Measurements from ENCODE around the gene CCDC92.
"Not testable (repeated sequence)": the region's sequence is repeated elsewhere in the genome, so short reads cannot be mapped to it uniquely, and the experiment has no call there.

CCDC92 gene

DNA sequence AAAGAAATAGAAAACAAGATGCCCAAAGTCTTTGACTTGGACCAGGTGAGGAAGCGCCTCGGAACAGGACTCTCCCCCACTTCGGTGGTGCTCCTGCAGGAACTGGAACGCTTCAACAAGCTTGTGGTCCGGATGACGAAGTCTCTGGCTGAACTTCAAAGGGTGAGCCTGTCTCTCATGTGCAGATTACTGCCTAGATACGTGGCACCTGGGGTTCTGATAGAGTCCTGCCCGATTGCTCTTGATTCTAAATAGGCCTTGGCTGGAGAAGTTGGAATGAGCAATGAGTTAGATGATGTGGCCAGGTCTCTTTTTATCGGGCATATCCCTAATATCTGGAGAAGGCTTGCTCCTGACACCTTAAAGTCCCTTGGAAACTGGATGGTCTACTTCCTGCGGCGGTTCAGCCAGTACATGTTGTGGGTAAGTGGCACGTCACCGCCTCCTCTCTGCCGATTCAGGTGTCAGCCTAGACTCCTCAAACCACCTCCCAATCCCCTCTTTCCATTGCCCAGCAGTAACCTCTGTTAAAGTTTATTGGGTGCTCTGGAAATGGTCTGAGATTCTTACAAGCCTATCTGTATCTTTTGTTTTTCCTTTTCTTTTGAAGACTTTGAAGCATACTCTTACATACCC lies 40.8 kb downstream of the CCDC92 start:
- Mint-ChIP-seq H3K36me3 (ENCODE audit: low read depth) (no peaks in the 10 kb centered on the region), H3K9me3 (no peaks in the 10 kb centered on the region), H3K27ac (no peak overlapping the region), H3K4me1 (ENCODE audit: low read depth) (peaks cover 22% of the 10 kb centered on the region), H3K27me3 (no peaks in the 10 kb centered on the region), H3K4me3 (no peak overlapping the region)

DNA sequence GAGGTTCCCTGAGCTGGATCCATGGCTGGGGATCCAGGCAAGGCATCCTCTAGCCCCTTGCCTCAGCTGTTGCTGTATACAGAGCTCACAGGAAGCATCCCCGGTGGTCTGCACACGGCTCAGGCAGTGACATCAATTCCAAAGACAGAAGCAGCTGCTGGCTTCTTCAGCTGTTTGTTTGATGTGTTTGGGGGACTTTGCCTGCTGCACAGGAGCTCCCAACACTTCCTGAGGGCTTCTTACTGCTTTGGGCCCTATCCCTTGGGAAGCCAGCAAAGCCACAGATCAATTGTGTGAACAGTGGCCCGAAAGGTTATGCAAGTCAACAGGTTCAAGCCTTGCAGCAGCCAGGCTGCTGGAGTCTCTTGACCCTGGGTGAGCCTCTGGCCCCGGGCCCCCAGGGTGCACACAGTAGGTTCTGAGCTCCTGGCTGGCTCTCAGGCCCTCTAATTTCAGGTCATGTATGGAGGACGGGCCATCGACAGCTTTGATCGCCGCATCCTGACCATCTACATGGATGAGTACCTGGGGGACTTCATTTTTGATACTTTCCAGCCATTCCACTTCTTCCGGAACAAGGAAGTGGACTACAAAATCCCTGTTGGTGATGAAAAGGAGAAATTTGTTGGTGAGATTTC lies 42.6 kb downstream of the CCDC92 start:
- Mint-ChIP-seq H3K27me3 (no peaks in the 10 kb centered on the region), H3K4me3 (no peak overlapping the region), H3K4me1 (ENCODE audit: low read depth) (peaks cover 19% of the 10 kb centered on the region), H3K27ac (peak overlapping the region; percentile 26), H3K9me3 (no peaks in the 10 kb centered on the region), H3K36me3 (ENCODE audit: low read depth) (no peaks in the 10 kb centered on the region)

DNA sequence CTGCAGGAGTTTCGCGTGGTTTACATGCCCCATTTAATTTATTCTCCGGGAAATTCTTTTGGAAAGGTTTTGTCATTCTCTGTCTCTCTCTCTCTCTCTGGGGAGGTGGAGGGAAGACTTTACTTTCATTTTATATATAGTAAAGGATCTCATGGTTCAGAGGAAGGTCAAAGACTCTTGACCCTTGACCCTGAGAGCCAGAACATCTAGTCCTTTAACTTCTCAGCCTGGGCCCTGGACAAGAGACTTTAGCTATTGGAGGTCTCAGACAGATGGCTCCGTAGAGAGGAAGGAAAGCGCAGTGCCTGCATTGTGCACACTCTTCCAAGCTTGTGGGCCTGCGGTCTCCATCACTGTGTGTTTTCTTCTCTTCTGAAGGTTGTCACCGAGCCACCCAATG lies 43.7 kb downstream of the CCDC92 start:
- Mint-ChIP-seq H3K4me1 (ENCODE audit: low read depth) (peaks cover 19% of the 10 kb centered on the region), H3K36me3 (ENCODE audit: low read depth) (no peaks in the 10 kb centered on the region), H3K4me3 (no peak overlapping the region), H3K9me3 (no peaks in the 10 kb centered on the region), H3K27ac (no peak overlapping the region), H3K27me3 (no peaks in the 10 kb centered on the region)

DNA sequence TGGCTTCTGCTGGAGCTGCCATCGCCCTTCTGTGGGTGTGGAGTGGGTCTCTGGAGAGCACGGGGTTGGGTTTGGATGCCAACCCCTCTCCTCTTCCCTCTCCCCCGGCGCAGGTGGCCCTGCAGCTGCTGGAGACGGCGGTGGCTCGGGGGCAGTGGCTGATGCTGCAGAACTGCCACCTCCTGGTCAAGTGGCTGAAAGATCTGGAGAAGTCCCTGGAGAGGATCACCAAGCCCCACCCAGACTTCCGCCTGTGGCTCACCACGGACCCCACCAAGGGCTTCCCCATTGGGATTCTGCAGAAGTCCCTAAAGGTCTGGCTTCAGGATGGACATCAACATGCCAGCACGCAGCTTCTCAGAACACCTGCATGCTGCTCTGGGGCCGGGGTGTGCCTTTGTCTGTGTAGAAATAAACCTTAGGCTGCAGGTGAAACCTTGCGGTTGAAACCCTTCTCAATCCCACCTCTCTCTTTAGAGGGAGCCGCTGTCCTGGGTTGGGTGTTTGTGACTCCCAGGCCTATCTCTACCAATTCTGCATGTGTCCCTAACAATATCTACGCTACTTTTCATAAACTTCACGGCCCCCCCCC lies 44.3 kb downstream of the CCDC92 start:
- Mint-ChIP-seq H3K4me1 (ENCODE audit: low read depth) (peaks cover 15% of the 10 kb centered on the region), H3K9me3 (no peaks in the 10 kb centered on the region), H3K4me3 (no peak overlapping the region), H3K27me3 (no peaks in the 10 kb centered on the region), H3K27ac (no peak overlapping the region), H3K36me3 (ENCODE audit: low read depth) (no peaks in the 10 kb centered on the region)

DNA sequence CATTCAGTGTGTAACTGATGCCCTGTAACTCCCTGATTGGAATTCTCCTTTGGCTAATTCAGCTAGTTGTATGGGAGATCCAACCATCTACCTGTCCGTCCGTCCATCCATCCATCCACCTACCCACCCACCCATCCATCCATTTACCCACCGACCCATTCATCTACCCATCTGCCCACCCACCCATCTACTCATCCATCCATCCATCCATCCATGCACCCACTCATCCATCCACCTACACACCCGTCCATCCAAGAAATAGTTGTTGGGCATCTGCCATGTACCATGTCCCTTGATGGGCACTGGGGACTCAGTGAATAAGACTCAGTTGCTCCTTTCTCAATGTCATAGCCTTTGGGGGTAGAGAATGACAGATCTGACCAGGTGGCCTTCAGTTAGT lies 48.1 kb downstream of the CCDC92 start:
- H3K4me1 Mint-ChIP-seq (ENCODE audit: low read depth) = no peaks in the 10 kb centered on the region
- H3K4me3 Mint-ChIP-seq = no peak overlapping the region
- H3K9me3 Mint-ChIP-seq = no peaks in the 10 kb centered on the region
- no peaks in the 10 kb centered on the region for H3K27me3 Mint-ChIP-seq
- no peak overlapping the region for H3K27ac Mint-ChIP-seq
- H3K36me3 Mint-ChIP-seq (ENCODE audit: low read depth) = no peaks in the 10 kb centered on the region

DNA sequence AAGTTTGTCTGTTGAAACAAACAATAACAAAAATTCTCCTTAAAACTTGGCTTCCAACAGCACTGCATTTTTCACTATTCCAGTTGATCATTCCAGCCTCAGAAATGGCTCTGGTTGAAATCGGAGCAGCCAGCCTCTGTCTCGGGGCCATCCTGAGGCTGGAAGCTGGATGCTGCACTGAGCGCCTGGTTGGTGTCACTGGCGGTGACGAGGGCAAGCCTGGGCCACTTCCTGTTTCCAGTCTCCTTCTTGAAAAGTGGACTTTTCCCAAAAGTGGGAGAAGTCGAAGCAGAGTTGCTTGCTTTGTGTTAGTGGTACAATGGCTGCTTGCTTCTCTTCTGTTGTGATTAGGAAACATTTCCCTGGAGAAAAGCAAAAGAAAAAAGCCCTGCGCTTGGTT lies 48.7 kb downstream of the CCDC92 start:
- H3K36me3 Mint-ChIP-seq (ENCODE audit: low read depth) = no peaks in the 10 kb centered on the region

DNA sequence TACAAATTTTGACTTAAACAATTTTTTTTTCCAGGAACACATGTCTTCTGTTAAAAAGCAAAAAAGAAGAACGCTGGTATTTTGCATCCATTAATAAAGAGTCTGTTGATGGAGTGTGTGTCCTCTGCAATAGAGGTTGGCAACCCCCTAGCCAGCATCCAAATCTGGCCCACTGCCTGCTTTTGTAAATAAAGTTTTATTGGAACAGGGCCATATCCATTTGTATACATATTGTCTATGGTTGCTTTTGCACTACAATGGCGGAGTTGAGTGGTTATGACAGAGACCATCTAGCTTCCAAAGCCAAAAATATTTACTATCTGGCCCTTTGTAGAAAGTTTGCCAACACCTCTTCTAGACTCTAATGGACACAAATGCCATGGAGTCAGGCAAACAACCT lies 49.6 kb downstream of the CCDC92 start:
- Mint-ChIP-seq H3K9me3 (no peaks in the 10 kb centered on the region), H3K36me3 (ENCODE audit: low read depth) (no peaks in the 10 kb centered on the region), H3K27ac (no peak overlapping the region), H3K27me3 (no peaks in the 10 kb centered on the region), H3K4me1 (ENCODE audit: low read depth) (no peaks in the 10 kb centered on the region), H3K4me3 (no peak overlapping the region)

More for the DNA sequence above, 48.7 kb downstream of the CCDC92 start:
- Mint-ChIP-seq H3K27ac (no peak overlapping the region), H3K27me3 (no peaks in the 10 kb centered on the region), H3K9me3 (no peaks in the 10 kb centered on the region), H3K4me1 (ENCODE audit: low read depth) (no peaks in the 10 kb centered on the region), H3K4me3 (no peak overlapping the region)

DNA sequence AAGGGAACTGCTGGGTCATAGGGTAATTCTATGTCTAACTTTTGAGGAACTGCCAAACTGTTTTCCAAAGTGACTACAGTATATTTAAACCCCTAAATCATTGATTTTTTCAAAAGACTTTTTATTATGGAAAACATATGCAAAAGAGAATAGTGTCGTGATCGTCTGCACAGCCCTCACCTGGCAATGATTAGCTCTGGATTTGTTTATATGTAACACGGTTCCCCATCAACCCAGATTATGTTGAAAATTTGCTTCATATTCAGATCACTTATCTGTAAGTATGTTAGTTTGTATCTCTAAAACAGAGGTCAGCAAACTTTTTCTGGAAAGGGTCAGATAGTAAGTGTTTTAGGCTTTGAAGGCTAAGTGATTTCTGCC lies 52.7 kb downstream of the CCDC92 start:
- H3K27me3 Mint-ChIP-seq = no peaks in the 10 kb centered on the region
- no peaks in the 10 kb centered on the region for H3K9me3 Mint-ChIP-seq
- no peak overlapping the region for H3K27ac Mint-ChIP-seq
- no peaks in the 10 kb centered on the region for H3K36me3 Mint-ChIP-seq (ENCODE audit: low read depth)
- H3K4me3 Mint-ChIP-seq = no peak overlapping the region
- H3K4me1 Mint-ChIP-seq (ENCODE audit: low read depth) = peaks cover 12% of the 10 kb centered on the region

DNA sequence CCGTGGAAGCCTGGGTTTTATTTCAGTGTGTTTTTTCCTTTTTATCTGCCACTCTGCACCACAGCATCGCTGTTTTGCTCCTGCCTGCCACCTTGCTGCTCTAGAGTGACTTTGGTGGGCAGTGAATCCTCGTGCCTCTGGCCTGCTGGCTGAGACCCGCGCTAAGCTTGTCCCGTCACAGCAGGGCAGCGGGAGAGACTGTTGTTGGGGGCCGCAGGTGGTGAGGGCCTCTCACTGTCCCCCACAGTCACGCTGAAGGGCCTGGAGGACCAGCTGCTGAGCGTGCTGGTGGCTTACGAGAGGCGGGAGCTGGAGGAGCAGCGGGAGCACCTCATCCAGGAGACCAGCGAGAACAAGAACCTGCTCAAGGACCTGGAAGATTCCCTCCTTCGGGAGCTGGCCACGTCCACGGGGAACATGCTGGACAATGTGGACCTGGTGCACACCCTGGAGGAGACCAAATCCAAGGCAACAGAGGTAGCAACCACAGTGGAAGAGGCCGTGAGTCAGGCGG lies 55.2 kb downstream of the CCDC92 start:
- Mint-ChIP-seq H3K4me1 (ENCODE audit: low read depth) (peaks cover 12% of the 10 kb centered on the region), H3K27ac (no peak overlapping the region), H3K9me3 (no peaks in the 10 kb centered on the region), H3K4me3 (no peak overlapping the region), H3K27me3 (no peaks in the 10 kb centered on the region), H3K36me3 (ENCODE audit: low read depth) (no peaks in the 10 kb centered on the region)

DNA sequence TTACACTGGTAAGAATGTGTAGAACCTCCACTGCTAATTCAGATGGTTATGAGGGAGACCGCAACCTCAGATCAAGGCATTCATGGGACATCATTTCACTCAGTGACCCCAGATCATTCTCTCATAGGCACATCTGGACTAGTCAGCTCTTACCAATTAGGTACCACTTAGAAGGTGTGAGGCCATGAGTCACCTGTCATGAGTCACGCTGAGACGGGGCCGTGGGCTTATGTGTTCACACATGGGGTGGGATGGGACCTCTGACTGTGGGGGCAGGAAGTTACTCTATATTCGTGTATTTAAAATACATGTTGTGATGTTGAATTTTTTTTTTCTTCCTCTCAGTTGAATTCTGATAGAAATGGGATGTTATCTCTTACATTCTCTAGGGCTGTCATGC lies 55.9 kb downstream of the CCDC92 start:
- no peak overlapping the region for H3K27ac Mint-ChIP-seq
- no peak overlapping the region for H3K4me3 Mint-ChIP-seq
- H3K27me3 Mint-ChIP-seq = no peaks in the 10 kb centered on the region

DNA sequence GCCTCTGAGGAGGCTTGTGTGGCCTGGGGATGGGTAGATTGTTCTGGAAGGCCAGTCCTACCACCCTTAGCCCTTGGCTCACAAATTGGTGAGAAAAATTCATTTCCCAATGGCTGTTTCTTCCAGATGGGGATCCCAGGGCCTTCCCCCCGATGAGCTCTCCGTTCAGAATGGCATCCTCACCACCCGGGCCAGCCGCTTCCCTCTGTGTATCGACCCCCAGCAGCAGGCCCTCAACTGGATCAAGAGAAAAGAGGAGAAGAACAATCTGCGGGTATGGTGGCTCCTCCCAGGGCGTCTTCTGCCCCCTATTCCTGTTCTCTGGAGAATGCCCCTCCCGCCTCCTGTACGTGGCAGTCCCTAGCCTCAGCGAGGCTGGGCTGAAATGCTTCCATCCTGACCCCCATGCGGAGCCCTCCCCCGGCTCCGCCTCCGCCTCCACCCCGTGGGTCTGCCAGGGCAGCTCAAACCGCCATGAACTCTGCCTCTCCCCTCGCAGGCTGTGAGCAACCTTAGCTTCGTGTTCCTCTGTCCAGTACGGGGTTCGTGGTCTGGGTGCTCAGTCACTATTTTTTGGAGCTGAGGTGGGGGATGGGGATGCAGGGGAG lies 57.8 kb downstream of the CCDC92 start:
- Mint-ChIP-seq H3K27ac (no peak overlapping the region), H3K4me1 (ENCODE audit: low read depth) (peaks cover 18% of the 10 kb centered on the region), H3K36me3 (ENCODE audit: low read depth) (no peaks in the 10 kb centered on the region), H3K4me3 (no peak overlapping the region), H3K27me3 (no peaks in the 10 kb centered on the region), H3K9me3 (no peaks in the 10 kb centered on the region)

More for the DNA sequence above, 55.9 kb downstream of the CCDC92 start:
- Mint-ChIP-seq H3K36me3 (ENCODE audit: low read depth) (no peaks in the 10 kb centered on the region), H3K4me1 (ENCODE audit: low read depth) (peaks cover 12% of the 10 kb centered on the region), H3K9me3 (no peaks in the 10 kb centered on the region)

DNA sequence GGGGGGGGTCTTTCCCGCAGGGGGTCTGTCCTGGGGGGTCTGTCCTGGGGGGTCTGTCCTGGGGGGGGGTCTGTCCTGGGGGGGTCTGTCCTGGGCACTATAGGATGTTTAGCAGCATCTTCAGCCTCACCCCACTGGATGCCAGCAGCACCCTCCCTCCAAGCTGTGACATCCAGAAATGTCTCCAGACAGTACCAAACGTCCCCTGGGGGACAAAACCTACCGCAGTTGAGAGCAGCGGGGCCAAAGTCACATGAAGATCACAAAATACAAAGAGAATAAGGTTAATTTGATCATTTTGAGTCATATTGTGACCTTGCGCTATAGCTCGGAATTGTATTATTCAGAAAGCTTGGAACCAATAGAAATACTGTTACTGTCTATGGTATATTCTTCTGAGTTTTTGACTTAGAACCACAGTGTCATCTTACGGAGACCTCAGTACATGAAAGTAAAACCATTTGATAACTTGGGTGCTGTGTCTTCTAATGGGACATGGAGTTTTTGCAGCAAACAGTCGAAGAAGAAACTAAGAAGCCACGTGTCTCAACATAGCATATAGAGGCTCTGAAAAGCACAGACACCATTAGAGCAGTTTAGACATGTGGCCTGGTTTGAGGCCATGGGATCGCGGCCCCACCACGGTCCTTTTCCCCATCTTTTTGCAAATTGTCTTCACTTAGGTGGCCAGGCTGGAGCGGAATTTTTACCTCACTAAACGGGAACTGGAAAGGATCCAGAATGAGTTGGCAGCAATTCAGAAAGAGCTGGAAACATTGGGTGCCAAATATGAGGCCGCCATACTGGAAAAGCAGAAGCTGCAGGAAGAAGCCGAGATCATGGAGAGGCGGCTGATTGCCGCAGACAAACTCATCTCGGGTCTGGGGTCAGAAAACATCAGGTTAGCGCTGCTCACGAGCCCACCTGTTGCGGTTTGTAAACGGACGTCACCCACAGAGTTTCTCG lies 59.9 kb downstream of the CCDC92 start:
- no peaks in the 10 kb centered on the region for H3K27me3 Mint-ChIP-seq

DNA sequence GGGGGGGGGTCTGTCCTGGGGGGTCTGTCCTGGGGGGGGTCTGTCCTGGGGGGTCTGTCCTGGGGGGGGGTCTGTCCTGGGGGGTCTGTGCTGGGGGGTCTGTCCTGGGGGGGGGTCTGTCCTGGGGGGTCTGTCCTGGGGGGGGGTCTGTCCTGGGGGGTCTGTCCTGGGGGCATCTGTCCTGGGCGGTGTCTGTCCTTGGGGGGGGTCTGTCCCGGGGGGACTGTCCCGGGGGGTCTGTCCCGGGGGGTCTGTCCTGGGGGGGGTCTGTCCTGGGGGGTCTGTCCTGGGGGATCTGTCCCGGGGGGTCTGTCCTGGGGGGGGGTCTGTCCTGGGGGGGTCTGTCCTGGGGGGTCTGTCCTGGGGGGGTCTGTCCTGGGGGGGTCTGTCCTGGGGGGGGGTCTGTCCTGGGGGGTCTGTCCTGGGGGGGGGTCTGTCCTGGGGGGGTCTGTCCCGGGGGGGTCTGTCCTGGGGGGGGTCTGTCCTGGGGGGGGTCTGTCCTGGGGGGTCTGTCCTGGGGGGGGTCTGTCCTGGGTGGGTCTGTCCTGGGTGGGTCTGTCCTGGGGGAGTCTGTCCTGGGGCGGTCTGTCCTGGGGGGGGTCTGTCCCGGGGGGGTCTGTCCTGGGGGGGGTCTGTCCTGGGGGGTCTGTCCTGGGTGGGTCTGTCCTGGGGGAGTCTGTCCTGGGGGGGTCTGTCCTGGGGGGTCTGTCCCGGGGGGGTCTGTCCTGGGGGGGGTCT lies 60.8 kb downstream of the CCDC92 start:
- H3K27ac Mint-ChIP-seq; H3K27me3 Mint-ChIP-seq; H3K9me3 Mint-ChIP-seq; H3K4me3 Mint-ChIP-seq; H3K36me3 Mint-ChIP-seq (ENCODE audit: low read depth): not testable (repeated sequence)
- H3K4me1 Mint-ChIP-seq (ENCODE audit: low read depth) = peaks cover 14% of the 10 kb centered on the region

More for the DNA sequence above, 59.9 kb downstream of the CCDC92 start:
- no peak overlapping the region for H3K27ac Mint-ChIP-seq
- no peaks in the 10 kb centered on the region for H3K9me3 Mint-ChIP-seq
- H3K36me3 Mint-ChIP-seq (ENCODE audit: low read depth) = no peaks in the 10 kb centered on the region
- peaks cover 18% of the 10 kb centered on the region for H3K4me1 Mint-ChIP-seq (ENCODE audit: low read depth)
- no peak overlapping the region for H3K4me3 Mint-ChIP-seq

DNA sequence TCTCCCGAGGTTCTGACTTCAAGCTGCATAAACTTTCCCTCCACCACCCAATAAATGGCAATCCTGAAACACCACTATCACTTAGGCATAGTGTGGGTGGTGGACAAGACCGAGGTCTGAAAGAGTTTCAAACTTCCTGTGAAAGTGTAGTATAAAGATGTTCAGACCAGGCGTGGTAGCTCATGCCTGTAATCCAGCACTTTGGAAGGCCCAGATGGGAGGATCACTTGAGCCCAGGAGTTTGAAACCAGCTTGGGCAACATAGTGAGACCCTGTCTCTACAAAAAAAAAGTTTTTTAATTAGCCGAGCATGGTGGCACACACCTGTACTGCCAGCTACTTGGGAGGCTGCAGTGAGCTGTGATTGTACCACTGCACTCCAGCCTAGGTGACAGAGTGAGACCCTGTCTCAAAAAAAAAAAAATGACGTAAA lies 61.9 kb downstream of the CCDC92 start:
- Mint-ChIP-seq H3K9me3 (no peaks in the 10 kb centered on the region), H3K27ac (peak overlapping the region; percentile 22), H3K27me3 (no peaks in the 10 kb centered on the region), H3K4me1 (ENCODE audit: low read depth) (peaks cover 6% of the 10 kb centered on the region), H3K36me3 (ENCODE audit: low read depth) (no peaks in the 10 kb centered on the region), H3K4me3 (no peak overlapping the region)

Data from stimulated activated naive CD8-positive, alpha-beta T cell treated with anti-CD3 and anti-CD28 coated beads, Interleukin-15, Interleukin-2, amounts not matched to agents 100 ng/mL and 50 ng/mL, for 24 hours (primary cell).